Spleen (tissue), 11 donors: Measurements from ENCODE around the gene CHD6. TPM values are rescaled to one million over a fixed set of nuclear protein-coding genes. Genes with fewer than 3 reads are reported as not detected.

Experiments used
- DNase-seq: peaks from one replicate; pipeline ENCODE4 v3.0.0-alpha.2; 2020
- H3K27ac ChIP-seq, 8 donors: fragments of 200-600 bp; sonication (generic) in 7 of 8; 1 replicate in 4 of 8; 2 replicates in 4 of 8; pipeline versions ENCODE4 v1.5.0 to v1.8.0; 2016 to 2021; ENCODE audit warnings: inconsistent platforms in 4 of 8, mild to moderate bottlenecking in 4 of 8, moderate library complexity in 1 of 8
- H3K27me3 ChIP-seq, 7 donors: fragments of 200-600 bp; sonication (generic) in 6 of 7; replicated peaks in 1 of 7; 1 replicate in 4 of 7; 2 replicates in 3 of 7; pipeline versions ENCODE4 v1.5.0 to v1.8.0; 2016 to 2021; ENCODE audit warnings: inconsistent platforms in 3 of 7, mild to moderate bottlenecking in 1 of 7
- H3K36me3 ChIP-seq, 6 donors: fragments of 200-600 bp; sonication (generic) in 5 of 6; 1 replicate in 4 of 6; 2 replicates in 2 of 6; pipeline versions ENCODE4 v1.5.0 to v1.8.0; 2016 to 2021; ENCODE audit warnings: inconsistent platforms in 2 of 6
- H3K4me1 ChIP-seq, 6 donors: fragments of 200-600 bp; sonication (generic) in 5 of 6; 1 replicate in 3 of 6; 2 replicates in 3 of 6; pipeline versions ENCODE4 v1.5.0 to v1.8.0; 2016 to 2021; ENCODE audit warnings: inconsistent platforms in 3 of 6
- H3K4me3 ChIP-seq, 8 donors: fragments of 200-600 bp; sonication (generic) in 7 of 8; 1 replicate in 4 of 8; 2 replicates in 4 of 8; pipeline versions ENCODE4 v1.5.0 to v1.8.0; 2016 to 2021; ENCODE audit warnings: inconsistent platforms in 4 of 8, mild to moderate bottlenecking in 4 of 8, moderate library complexity in 2 of 8
- H3K9me3 ChIP-seq, 8 donors: fragments of 200-600 bp; sonication (generic) in 7 of 8; 1 replicate in 4 of 8; 2 replicates in 4 of 8; pipeline versions ENCODE4 v1.5.0 to v1.8.0; 2016 to 2021; ENCODE audit warnings: inconsistent platforms in 4 of 8
- POLR2A ChIP-seq, 3 donors: fragments of 450-650 bp; IDR thresholded peaks; one replicate each; pipeline ENCODE4 v1.5.1; 2017; ENCODE audit warnings: antibody characterized with exemption in 3 of 3, mild to moderate bottlenecking in 1 of 3
- POLR2AphosphoS5 ChIP-seq, 3 donors: sonication (generic); formaldehyde crosslinking; IDR thresholded peaks; one replicate each; pipeline ENCODE4 v1.5.1; 2017; ENCODE audit warnings: antibody characterized with exemption in 3 of 3
- WGBS, 5 donors: extraction: QIAGEN DNeasy Blood & Tissue Kit in 3 of 5; methylation state at CpG; one replicate each; pipeline versions ENCODE4 v1.1.5 to v1.1.7; 2013 to 2018; 5-methylcytosine and 5-hydroxymethylcytosine counted together
- intact Hi-C: fragments of 100-400 bp; cut with DNase I; formaldehyde crosslinking; loops from one replicate; pipeline ENCODE4 v1.15.0; 2023; ENCODE audit warnings: low total_unique reads
- polyA plus RNA-seq, 3 donors: library from polyadenylated mRNA; stranded (reverse); fragments of 200-250 nt; gene quantifications; one replicate each; pipeline ENCODE4 v1.2.1, GENCODE V29; 2013
- total RNA-seq, 7 donors: library from RNA; depleted of rRNA in 3 of 7; stranded (reverse); fragments of >200 nt in 3 of 7; fragmentation: NEBNext Ultra II Directional in 4 of 7; extraction: Animal tissue kit (Norgen Biotek cat#: 25700) in 4 of 7; gene quantifications; one replicate each; pipeline versions ENCODE4 v1.1.0 to v1.2.1, GENCODE V29; 2016 to 2021
- TF ChIP-seq, protein P1 (sequence below), 11 experiments: fragments of 200-600 bp in 7 of 11; fragments of 450-650 bp in 4 of 11; sonication (generic) in 4 of 11; IDR thresholded peaks in 8 of 11; conservative IDR thresholded peaks in 3 of 11; 1 replicate in 7 of 11; 2 replicates in 4 of 11; pipeline versions ENCODE4 v1.4.0 to v1.8.0; 2016 to 2021; ENCODE audit warnings: antibody characterized with exemption in 11 of 11, inconsistent platforms in 4 of 11, mild to moderate bottlenecking in 1 of 11
- donor health status: healthy with polysubstance abuse.
- donor health status: DM: no; HTN: no; CAD: no; lungs with moderate emphysema.
- donor health status: DM: no; HTN: no; CAD: no.
- donor health status: Bipolar disorder and iron deficiency.
- donor health status: healthy.
- donor health status: DM: no; HTN: no; CAD: no.
- donor health status: DM: yes; HTN: yes; CAD: no.

CHD6 gene
- total and polyA plus RNA-seq, 10 donors, result 4.2 to 68.3 (median 47.8) TPM

DNA sequence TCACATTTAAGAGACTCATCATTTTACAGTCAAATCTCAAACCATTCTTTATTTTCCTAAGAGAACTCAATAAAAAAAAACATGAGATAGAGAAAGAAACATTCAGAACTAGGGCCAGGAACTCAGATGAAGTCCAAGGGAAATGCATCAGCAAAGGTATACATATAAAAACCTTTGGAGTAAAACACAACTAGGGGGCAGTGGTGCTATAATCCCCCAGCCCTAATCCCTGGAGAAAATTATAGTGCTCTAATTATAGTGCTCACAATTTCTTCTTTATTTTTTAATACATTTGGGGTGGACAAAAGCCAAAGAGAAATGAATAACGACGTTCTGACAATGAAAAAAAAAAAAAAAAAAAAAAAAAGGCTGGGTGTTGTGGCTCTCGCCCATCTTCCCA, 151.0 kb downstream of the CHD6 start:
- intact Hi-C loops, result no loop called here
- 91 to 97% (median 96%) methylated on average over 3 of the region's 3 CpGs for WGBS, 5 donors
- Histone ChIP-seq H3K9me3 (peaks cover 0 to 17% (median 13%) of the 10 kb centered on the region in 8 donors), H3K27me3 (no peaks in the 10 kb centered on the region), H3K4me1 (no peaks in the 10 kb centered on the region), H3K4me3 (no peak overlapping the region), H3K36me3 (peaks cover 0 to 98% (median 50%) of the 10 kb centered on the region in 6 donors), H3K27ac (no peak overlapping the region)
- DNase-seq, result no peak
- TF ChIP-seq, protein P1, sequence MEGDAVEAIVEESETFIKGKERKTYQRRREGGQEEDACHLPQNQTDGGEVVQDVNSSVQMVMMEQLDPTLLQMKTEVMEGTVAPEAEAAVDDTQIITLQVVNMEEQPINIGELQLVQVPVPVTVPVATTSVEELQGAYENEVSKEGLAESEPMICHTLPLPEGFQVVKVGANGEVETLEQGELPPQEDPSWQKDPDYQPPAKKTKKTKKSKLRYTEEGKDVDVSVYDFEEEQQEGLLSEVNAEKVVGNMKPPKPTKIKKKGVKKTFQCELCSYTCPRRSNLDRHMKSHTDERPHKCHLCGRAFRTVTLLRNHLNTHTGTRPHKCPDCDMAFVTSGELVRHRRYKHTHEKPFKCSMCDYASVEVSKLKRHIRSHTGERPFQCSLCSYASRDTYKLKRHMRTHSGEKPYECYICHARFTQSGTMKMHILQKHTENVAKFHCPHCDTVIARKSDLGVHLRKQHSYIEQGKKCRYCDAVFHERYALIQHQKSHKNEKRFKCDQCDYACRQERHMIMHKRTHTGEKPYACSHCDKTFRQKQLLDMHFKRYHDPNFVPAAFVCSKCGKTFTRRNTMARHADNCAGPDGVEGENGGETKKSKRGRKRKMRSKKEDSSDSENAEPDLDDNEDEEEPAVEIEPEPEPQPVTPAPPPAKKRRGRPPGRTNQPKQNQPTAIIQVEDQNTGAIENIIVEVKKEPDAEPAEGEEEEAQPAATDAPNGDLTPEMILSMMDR (IDR thresholded peaks at IDR 0.05 in 8 of 11, conservative IDR thresholded peaks at IDR 0.05 in 3 of 11), result no peak
- no peak for TF ChIP-seq POLR2AphosphoS5 (IDR thresholded peaks at IDR 0.05)
- no peak for TF ChIP-seq POLR2A (IDR thresholded peaks at IDR 0.05)

DNA sequence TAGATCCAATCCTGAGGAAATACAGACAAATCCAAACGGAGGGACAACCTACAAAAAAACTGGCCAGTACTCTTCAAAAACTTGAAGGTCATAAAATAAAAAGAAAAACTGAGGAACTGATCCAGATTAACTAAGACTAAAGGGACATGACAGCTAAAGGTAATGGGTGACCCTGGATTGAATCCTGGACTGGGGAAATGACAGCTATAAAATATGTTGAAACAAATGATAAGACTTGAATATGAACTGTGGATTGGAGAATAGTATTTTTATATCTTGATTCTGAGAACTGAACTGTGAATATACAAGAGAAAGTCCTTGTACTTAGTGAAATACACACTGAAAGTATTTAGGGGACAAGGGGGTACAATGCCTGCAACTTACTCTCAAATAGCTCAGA, 154.6 kb downstream of the CHD6 start:
- 86 to 97% (median 93%) methylated on average over 1 of the region's 1 CpG for WGBS, 5 donors
- peaks cover 0 to 89% (median 39%) of the 10 kb centered on the region in 6 donors for H3K36me3 ChIP-seq
- intact Hi-C loops, result no loop called here

GRCh38 chr20:41462372-41463161, 155.6 kb downstream of the CHD6 start:
- no peak overlapping the region for H3K27ac ChIP-seq
- H3K4me1 ChIP-seq, result no peaks in the 10 kb centered on the region
- WGBS, 5 donors, result 79 to 91% (median 81%) methylated on average over 6 of the region's 6 CpGs
- DNase-seq, result no peak
- intact Hi-C loops, result no loop called here
- TF ChIP-seq POLR2A (IDR thresholded peaks at IDR 0.05) (no peak), POLR2AphosphoS5 (IDR thresholded peaks at IDR 0.05) (no peak)
- TF ChIP-seq, protein P1 (IDR thresholded peaks at IDR 0.05 in 8 of 11, conservative IDR thresholded peaks at IDR 0.05 in 3 of 11), result no peak
- peaks cover 0 to 25% (median 13%) of the 10 kb centered on the region in 8 donors for H3K9me3 ChIP-seq
- H3K4me3 ChIP-seq, result no peak overlapping the region
- H3K36me3 ChIP-seq, result peaks cover 0 to 85% (median 39%) of the 10 kb centered on the region in 6 donors
- no peaks in the 10 kb centered on the region for H3K27me3 ChIP-seq

More for the DNA sequence above, 154.6 kb downstream of the CHD6 start:
- TF ChIP-seq POLR2A (IDR thresholded peaks at IDR 0.05), result no peak
- TF ChIP-seq POLR2AphosphoS5 (IDR thresholded peaks at IDR 0.05), result no peak
- TF ChIP-seq, protein P1 (IDR thresholded peaks at IDR 0.05 in 8 of 11, conservative IDR thresholded peaks at IDR 0.05 in 3 of 11), result no peak
- H3K4me3 ChIP-seq, result no peak overlapping the region
- H3K27ac ChIP-seq, result no peak overlapping the region
- DNase-seq, result no peak
- no peaks in the 10 kb centered on the region for H3K4me1 ChIP-seq
- peaks cover 0 to 25% (median 13%) of the 10 kb centered on the region in 8 donors for H3K9me3 ChIP-seq
- no peaks in the 10 kb centered on the region for H3K27me3 ChIP-seq

DNA sequence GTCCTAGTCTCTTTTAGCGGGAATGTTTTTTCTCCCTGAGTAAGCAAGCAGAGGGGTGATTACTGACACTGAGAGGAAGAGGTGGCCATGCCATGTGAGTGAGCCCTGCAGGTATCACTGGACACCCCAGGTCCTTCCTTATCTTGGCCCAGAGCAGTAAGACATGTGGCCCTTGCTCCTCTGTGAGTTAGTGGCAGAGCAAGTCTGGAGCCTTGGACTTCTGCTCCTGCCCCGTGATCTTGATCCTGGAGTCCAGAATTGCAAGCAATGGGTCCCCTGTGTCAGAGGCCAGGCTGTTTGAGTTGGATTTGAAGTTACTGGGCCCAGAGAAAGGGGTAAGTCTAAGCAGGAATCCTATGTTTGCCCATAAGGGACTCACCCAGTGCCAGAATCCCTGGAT, 159.4 kb downstream of the CHD6 start:
- Histone ChIP-seq H3K9me3 (peaks cover 0 to 9% (median 0%) of the 10 kb centered on the region in 8 donors), H3K4me3 (no peak overlapping the region), H3K4me1 (no peaks in the 10 kb centered on the region), H3K27me3 (no peaks in the 10 kb centered on the region), H3K36me3 (peaks cover 0 to 85% (median 40%) of the 10 kb centered on the region in 6 donors), H3K27ac (no peak overlapping the region)
- WGBS, 5 donors, result 96 to 100% (median 98%) methylated on average over 2 of the region's 2 CpGs
- intact Hi-C loops, result no loop called here
- DNase-seq, result no peak
- TF ChIP-seq, protein P1 (IDR thresholded peaks at IDR 0.05 in 8 of 11, conservative IDR thresholded peaks at IDR 0.05 in 3 of 11), result no peak
- TF ChIP-seq POLR2A (IDR thresholded peaks at IDR 0.05) (no peak), POLR2AphosphoS5 (IDR thresholded peaks at IDR 0.05) (no peak)
